Measurements from ENCODE around the gene ARHGAP32.

- TF ChIP-seq CTCF (IDR thresholded peaks at IDR 0.05) (no peak), POLR2A (IDR thresholded peaks at IDR 0.05) (no peak)
Observed at GRCh38 chr11:129211397-129211796, 19.3 kb upstream of the ARHGAP32 start.

Measured in upper lobe of left lung (tissue), 4 donors.